HepG2 (cell line): ENCODE measurements around the gene IQGAP2. TPM values are rescaled to one million over a fixed set of nuclear protein-coding genes. Genes with fewer than 3 reads are reported as not detected.

Experiments
- EHMT2 ChIP-seq: fragments of 200-600 bp; sonication (generic); IDR thresholded peaks from 2 replicates; pipeline ENCODE4 v1.7.0; 2017; ENCODE audit warnings: antibody characterized with exemption, low read depth, low read length, borderline replicate concordance
- ELF1 ChIP-seq: sonication (generic); formaldehyde crosslinking; IDR thresholded peaks from 2 replicates; pipeline ENCODE4 v1.4.0; 2020; ENCODE audit warnings: missing genetic modification reagents
- ELF4 ChIP-seq: sonication (generic); formaldehyde crosslinking; IDR thresholded peaks from 2 replicates; pipeline ENCODE4 v1.5.0; 2020; ENCODE audit warnings: missing genetic modification reagents, mild to moderate bottlenecking, moderate library complexity, borderline replicate concordance
- GFI1 ChIP-seq: sonication (generic); formaldehyde crosslinking; IDR thresholded peaks from 2 replicates; pipeline ENCODE4 v1.5.0; 2020; ENCODE audit warnings: missing genetic modification reagents, mild to moderate bottlenecking, borderline replicate concordance
- ISX ChIP-seq: sonication (generic); formaldehyde crosslinking; conservative IDR thresholded peaks from 2 replicates; pipeline ENCODE4 v1.5.0; 2020; ENCODE audit warnings: missing genetic modification reagents
- NFIB ChIP-seq: sonication (generic); formaldehyde crosslinking; IDR thresholded peaks from 2 replicates; pipeline ENCODE4 v1.9.0; 2021; ENCODE audit warnings: missing genetic modification reagents, mild to moderate bottlenecking, borderline replicate concordance
- RARG ChIP-seq: sonication (generic); formaldehyde crosslinking; IDR thresholded peaks from 2 replicates; pipeline ENCODE4 v1.4.0; 2020; ENCODE audit warnings: low read depth, mild to moderate bottlenecking, missing genetic modification reagents
- REXO4 ChIP-seq: sonication (generic); formaldehyde crosslinking; IDR thresholded peaks from 2 replicates; pipeline ENCODE4 v1.8.0; 2022; ENCODE audit warnings: missing genetic modification reagents, mild to moderate bottlenecking, borderline replicate concordance
- RFX1 ChIP-seq: fragments of 450-650 bp; IDR thresholded peaks from 2 replicates; pipeline ENCODE4 v1.6.1; 2017
- RFXAP ChIP-seq: sonication (generic); formaldehyde crosslinking; IDR thresholded peaks from 2 replicates; pipeline ENCODE4 v1.4.0; 2020; ENCODE audit warnings: missing genetic modification reagents, borderline replicate concordance
- RXRA ChIP-seq: sonication (generic); formaldehyde crosslinking; IDR thresholded peaks from 2 replicates; pipeline ENCODE4 v1.5.1; 2020; ENCODE audit warnings: missing genetic modification reagents
- SOX6 ChIP-seq, 2 experiments: fragments of 450-650 bp in 1 of 2; sonication (generic) in 1 of 2; formaldehyde crosslinking in 1 of 2; IDR thresholded peaks; 2 replicates each; pipeline versions ENCODE4 v1.4.0 to v1.6.1; 2017 to 2020; ENCODE audit warnings: antibody characterized with exemption in 1 of 2, mild to moderate bottlenecking in 1 of 2, missing genetic modification reagents in 1 of 2
- ZKSCAN5 ChIP-seq: sonication (generic); formaldehyde crosslinking; IDR thresholded peaks from 2 replicates; pipeline ENCODE4 v1.5.1; 2020; ENCODE audit warnings: mild to moderate bottlenecking, missing genetic modification reagents
- ZNF234 ChIP-seq: sonication (generic); formaldehyde crosslinking; conservative IDR thresholded peaks from 2 replicates; pipeline ENCODE4 v1.5.1; 2020; ENCODE audit warnings: mild to moderate bottlenecking, missing genetic modification reagents
- ZNF430 ChIP-seq: sonication (generic); formaldehyde crosslinking; IDR thresholded peaks from 2 replicates; pipeline ENCODE4 v1.9.0; 2021; ENCODE audit warnings: mild to moderate bottlenecking, missing genetic modification reagents
- ZSCAN25 ChIP-seq: sonication (generic); formaldehyde crosslinking; IDR thresholded peaks from 2 replicates; pipeline ENCODE4 v1.8.0; 2022; ENCODE audit warnings: mild to moderate bottlenecking, missing genetic modification reagents
- polyA plus RNA-seq, 8 experiments: library from polyadenylated mRNA; depleted of rRNA in 3 of 8; stranded (reverse) in 7 of 8; unstranded in 1 of 8; fragments of >200 nt; fragmentation: Illumina TruSeq in 4 of 8; extraction: Trizol in 4 of 8; gene quantifications; 2 replicates each; pipeline versions ENCODE4 v1.2.1 to v1.2.3, GENCODE V29; 2011 to 2016; ENCODE audit warnings: low read depth in 4 of 8, missing spikeins in 1 of 8, mixed read lengths in 1 of 8; ENCODE audit not compliant: insufficient read depth in 1 of 8
- total RNA-seq, 5 experiments: library from RNA; depleted of rRNA; stranded (reverse); fragments of >200 nt; fragmentation: Illumina TruSeq; extraction: Trizol; gene quantifications; 2 replicates each; pipeline ENCODE4 v1.2.3, GENCODE V29; 2016; ENCODE audit warnings: low read depth in 1 of 5
- TF ChIP-seq, protein P1 (sequence below): sonication (generic); formaldehyde crosslinking; IDR thresholded peaks from 2 replicates; pipeline ENCODE4 v1.4.0; 2020; ENCODE audit warnings: missing genetic modification reagents, low read depth, mild to moderate bottlenecking, borderline replicate concordance
- TF ChIP-seq, protein P2 (sequence below): sonication (generic); formaldehyde crosslinking; IDR thresholded peaks from 2 replicates; pipeline ENCODE4 v1.5.0; 2020; ENCODE audit warnings: mild to moderate bottlenecking, missing genetic modification reagents
- TF ChIP-seq, protein P3 (sequence below): sonication (generic); formaldehyde crosslinking; IDR thresholded peaks from 2 replicates; pipeline ENCODE4 v1.5.0; 2020; ENCODE audit warnings: mild to moderate bottlenecking, missing genetic modification reagents
- TF ChIP-seq, protein P4 (sequence below): sonication (generic); formaldehyde crosslinking; IDR thresholded peaks from 2 replicates; pipeline ENCODE4 v1.4.0; 2020; ENCODE audit warnings: missing genetic modification reagents, mild to moderate bottlenecking, borderline replicate concordance

IQGAP2 gene
- total and polyA plus RNA-seq, 2 of the 13 experiments (the other 11 are each of a cell fraction or from before 2014, with no cell fraction given), result 35.2 to 83.3 TPM

DNA sequence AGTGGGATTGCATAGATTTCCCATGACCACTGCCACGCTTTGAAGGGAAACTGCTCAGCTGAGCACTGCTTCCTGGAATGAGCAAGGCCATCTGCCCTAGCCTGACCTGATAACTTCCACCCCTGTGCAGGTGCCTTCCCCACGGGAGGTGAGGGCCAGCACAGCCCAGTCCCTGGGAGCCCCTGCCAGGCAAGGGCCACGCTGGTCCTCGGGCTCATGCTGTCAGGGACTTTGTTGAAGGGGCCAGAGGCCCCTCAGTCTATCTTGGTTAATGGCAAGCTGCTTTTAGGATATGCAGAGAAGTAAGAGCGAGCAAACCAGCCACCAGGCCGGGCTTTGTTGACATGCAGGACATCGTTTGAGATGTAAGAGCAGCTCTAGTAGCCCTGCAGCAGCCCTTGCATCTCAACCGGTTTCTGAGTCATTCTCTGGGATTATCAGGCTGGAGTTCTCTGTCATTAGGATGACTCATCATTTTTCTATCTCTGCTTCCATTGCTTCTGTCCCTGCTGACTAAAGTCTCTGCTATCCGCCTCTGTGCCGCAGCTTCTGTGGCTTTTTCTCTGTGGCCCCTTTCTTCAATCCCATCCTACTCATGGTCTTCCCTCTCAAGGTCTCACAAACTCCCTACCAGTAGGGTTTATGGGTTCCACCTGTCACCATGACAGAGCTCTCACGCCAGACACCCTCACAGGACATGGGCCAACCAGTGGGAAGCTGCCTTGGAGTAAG, 30.6 kb upstream of the IQGAP2 start (continued):
- TF ChIP-seq ELF1 (CRISPR knock-in tag), result no peak
- TF ChIP-seq, protein P1, sequence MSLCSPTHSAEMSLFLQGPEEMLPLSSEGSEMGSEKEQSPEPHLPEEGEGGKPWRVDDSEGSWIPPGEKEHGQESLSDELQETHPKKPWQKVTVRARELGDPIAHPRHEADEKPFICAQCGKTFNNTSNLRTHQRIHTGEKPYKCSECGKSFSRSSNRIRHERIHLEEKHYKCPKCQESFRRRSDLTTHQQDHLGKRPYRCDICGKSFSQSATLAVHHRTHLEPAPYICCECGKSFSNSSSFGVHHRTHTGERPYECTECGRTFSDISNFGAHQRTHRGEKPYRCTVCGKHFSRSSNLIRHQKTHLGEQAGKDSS, result peak; percentile 35; the same call in 1 of the 2 replicates
- no peak for TF ChIP-seq REXO4
- TF ChIP-seq RFX1, result no peak
- no peak for TF ChIP-seq ELF4 (CRISPR knock-in tag)
- TF ChIP-seq ZSCAN25 (CRISPR knock-in tag), result no peak
- no peak for TF ChIP-seq ISX (CRISPR knock-in tag)
- 0 out of 2 replicates have a peak, but pooled peaks have one; percentile 57 for TF ChIP-seq EHMT2
- no peak for TF ChIP-seq RFXAP (CRISPR knock-in tag)
- TF ChIP-seq, protein P2, sequence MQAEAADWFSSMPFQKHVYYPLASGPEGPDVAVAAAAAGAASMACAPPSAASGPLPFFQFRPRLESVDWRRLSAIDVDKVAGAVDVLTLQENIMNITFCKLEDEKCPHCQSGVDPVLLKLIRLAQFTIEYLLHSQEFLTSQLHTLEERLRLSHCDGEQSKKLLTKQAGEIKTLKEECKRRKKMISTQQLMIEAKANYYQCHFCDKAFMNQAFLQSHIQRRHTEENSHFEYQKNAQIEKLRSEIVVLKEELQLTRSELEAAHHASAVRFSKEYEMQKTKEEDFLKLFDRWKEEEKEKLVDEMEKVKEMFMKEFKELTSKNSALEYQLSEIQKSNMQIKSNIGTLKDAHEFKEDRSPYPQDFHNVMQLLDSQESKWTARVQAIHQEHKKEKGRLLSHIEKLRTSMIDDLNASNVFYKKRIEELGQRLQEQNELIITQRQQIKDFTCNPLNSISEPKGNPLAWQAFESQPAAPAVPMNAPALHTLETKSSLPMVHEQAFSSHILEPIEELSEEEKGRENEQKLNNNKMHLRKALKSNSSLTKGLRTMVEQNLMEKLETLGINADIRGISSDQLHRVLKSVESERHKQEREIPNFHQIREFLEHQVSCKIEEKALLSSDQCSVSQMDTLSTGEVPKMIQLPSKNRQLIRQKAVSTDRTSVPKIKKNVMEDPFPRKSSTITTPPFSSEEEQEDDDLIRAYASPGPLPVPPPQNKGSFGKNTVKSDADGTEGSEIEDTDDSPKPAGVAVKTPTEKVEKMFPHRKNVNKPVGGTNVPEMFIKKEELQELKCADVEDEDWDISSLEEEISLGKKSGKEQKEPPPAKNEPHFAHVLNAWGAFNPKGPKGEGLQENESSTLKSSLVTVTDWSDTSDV (CRISPR knock-in tag), result 0 out of 2 replicates have a peak, but pooled peaks have one; percentile 39
- TF ChIP-seq, protein P3, sequence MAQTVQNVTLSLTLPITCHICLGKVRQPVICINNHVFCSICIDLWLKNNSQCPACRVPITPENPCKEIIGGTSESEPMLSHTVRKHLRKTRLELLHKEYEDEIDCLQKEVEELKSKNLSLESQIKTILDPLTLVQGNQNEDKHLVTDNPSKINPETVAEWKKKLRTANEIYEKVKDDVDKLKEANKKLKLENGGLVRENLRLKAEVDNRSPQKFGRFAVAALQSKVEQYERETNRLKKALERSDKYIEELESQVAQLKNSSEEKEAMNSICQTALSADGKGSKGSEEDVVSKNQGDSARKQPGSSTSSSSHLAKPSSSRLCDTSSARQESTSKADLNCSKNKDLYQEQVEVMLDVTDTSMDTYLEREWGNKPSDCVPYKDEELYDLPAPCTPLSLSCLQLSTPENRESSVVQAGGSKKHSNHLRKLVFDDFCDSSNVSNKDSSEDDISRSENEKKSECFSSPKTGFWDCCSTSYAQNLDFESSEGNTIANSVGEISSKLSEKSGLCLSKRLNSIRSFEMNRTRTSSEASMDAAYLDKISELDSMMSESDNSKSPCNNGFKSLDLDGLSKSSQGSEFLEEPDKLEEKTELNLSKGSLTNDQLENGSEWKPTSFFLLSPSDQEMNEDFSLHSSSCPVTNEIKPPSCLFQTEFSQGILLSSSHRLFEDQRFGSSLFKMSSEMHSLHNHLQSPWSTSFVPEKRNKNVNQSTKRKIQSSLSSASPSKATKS (CRISPR knock-in tag), result no peak
- no peak for TF ChIP-seq ZNF430
- TF ChIP-seq, protein P4, sequence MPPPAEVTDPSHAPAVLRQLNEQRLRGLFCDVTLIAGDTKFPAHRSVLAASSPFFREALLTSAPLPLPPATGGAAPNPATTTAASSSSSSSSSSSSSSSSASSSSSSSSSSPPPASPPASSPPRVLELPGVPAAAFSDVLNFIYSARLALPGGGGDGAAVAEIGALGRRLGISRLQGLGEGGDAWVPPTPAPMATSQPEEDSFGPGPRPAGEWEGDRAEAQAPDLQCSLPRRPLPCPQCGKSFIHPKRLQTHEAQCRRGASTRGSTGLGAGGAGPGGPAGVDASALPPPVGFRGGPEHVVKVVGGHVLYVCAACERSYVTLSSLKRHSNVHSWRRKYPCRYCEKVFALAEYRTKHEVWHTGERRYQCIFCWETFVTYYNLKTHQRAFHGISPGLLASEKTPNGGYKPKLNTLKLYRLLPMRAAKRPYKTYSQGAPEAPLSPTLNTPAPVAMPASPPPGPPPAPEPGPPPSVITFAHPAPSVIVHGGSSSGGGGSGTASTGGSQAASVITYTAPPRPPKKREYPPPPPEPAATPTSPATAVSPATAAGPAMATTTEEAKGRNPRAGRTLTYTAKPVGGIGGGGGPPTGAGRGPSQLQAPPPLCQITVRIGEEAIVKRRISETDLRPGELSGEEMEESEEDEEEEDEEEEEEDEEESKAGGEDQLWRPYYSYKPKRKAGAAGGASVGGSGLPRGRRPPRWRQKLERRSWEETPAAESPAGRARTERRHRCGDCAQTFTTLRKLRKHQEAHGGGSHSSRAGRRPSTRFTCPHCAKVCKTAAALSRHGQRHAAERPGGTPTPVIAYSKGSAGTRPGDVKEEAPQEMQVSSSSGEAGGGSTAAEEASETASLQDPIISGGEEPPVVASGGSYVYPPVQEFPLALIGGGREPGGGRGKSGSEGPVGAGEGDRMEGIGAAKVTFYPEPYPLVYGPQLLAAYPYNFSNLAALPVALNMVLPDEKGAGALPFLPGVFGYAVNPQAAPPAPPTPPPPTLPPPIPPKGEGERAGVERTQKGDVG (CRISPR knock-in tag), result 0 out of 2 replicates have a peak, but pooled peaks have one; percentile 32
- 0 out of 2 replicates have a peak, but pooled peaks have one; percentile 44 for TF ChIP-seq ZNF234
- no peak for TF ChIP-seq GFI1
- no peak for TF ChIP-seq SOX6 (IDR thresholded peaks at IDR 0.05)
- TF ChIP-seq SOX6 (CRISPR knock-in tag; IDR thresholded peaks at IDR 0.05), result peak; percentile 30; the same call in 1 of the 2 replicates
- no peak for TF ChIP-seq RARG
- TF ChIP-seq RXRA (CRISPR knock-in tag), result peak; percentile 62
- no peak for TF ChIP-seq NFIB
- TF ChIP-seq ZKSCAN5 (CRISPR knock-in tag), result no peak
